Nephron progenitor cell (in vitro differentiated cells): ENCODE measurements around the gene CDKAL1.
A peak's percentile ranks its signal among the peaks of the same experiment; 100 is the strongest.

Source experiments
- DNase-seq: peaks from one replicate; pipeline ENCODE4 v3.0.0; 2021
- H3K27ac Mint-ChIP-seq: 2 replicates; pipeline ENCODE4 v1.8.0; 2021; ENCODE audit warnings: mild to moderate bottlenecking, moderate library complexity, mixed read lengths
- H3K27me3 Mint-ChIP-seq: 2 replicates; pipeline ENCODE4 v1.8.0; 2021; ENCODE audit warnings: mild to moderate bottlenecking, low read depth, mixed read lengths; ENCODE audit not compliant: poor library complexity
- H3K36me3 Mint-ChIP-seq: 2 replicates; pipeline ENCODE4 v1.8.0; 2021; ENCODE audit warnings: low read depth, mixed read lengths
- H3K4me1 Mint-ChIP-seq: 2 replicates; pipeline ENCODE4 v1.8.0; 2021; ENCODE audit warnings: mixed read lengths
- H3K4me3 Mint-ChIP-seq: 2 replicates; pipeline ENCODE4 v1.8.0; 2021; ENCODE audit warnings: mild to moderate bottlenecking, moderate library complexity, mixed read lengths
- H3K9me3 Mint-ChIP-seq: 2 replicates; pipeline ENCODE4 v1.8.0; 2021; ENCODE audit warnings: mild to moderate bottlenecking, moderate library complexity, mixed read lengths
- TF ChIP-seq, protein P1 (sequence below): fragments of 200-600 bp; sonication (generic); IDR thresholded peaks from 2 replicates; pipeline ENCODE4 v1.5.0; 2021; ENCODE audit warnings: antibody characterized with exemption

CDKAL1 gene

GRCh38 chr6:20870493-20870892, 336.2 kb downstream of the CDKAL1 start:
- DNase-seq: no peak
- Mint-ChIP-seq H3K27me3 (no peaks in the 10 kb centered on the region), H3K27ac (no peak overlapping the region), H3K4me1 (peaks cover 27% of the 10 kb centered on the region), H3K9me3 (no peaks in the 10 kb centered on the region), H3K36me3 (no peaks in the 10 kb centered on the region), H3K4me3 (no peak overlapping the region)
- TF ChIP-seq, protein P1, sequence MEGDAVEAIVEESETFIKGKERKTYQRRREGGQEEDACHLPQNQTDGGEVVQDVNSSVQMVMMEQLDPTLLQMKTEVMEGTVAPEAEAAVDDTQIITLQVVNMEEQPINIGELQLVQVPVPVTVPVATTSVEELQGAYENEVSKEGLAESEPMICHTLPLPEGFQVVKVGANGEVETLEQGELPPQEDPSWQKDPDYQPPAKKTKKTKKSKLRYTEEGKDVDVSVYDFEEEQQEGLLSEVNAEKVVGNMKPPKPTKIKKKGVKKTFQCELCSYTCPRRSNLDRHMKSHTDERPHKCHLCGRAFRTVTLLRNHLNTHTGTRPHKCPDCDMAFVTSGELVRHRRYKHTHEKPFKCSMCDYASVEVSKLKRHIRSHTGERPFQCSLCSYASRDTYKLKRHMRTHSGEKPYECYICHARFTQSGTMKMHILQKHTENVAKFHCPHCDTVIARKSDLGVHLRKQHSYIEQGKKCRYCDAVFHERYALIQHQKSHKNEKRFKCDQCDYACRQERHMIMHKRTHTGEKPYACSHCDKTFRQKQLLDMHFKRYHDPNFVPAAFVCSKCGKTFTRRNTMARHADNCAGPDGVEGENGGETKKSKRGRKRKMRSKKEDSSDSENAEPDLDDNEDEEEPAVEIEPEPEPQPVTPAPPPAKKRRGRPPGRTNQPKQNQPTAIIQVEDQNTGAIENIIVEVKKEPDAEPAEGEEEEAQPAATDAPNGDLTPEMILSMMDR: no peak

DNA sequence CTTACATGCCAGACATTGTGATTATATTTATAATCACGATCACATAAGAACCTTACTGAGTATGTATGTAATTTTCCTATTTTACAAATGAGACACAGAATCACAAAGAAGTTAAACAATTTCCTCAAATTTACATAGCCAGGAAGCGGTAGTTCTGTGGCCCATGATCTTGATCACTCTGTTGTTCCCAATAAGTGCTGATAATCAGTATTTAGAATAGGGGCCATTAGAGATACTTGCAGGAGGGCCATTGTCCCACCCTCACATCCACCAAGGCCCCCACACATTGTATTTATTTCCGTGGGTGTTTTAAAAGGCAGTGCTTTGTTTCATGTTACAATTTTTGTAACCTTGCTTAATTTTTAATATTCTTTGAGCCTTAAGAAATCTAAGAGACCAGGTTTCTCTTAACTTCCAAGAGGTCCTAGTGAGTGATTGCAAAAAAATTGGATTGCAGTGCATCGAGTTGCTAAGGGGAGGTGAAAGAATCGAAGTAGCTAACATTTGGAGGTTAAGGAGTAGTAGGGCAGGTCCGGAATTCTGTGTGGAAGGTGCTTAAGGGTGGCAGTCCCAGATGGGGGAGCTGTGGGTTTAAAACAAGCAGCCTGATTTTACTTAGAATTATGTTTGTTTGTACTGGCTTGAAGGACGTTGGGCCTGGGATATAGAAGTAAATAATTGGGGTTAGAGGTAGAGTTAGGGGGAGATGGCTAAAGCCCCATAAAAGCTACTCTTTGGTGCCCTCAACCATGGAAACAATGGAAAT, 339.4 kb downstream of the CDKAL1 start:
- Mint-ChIP-seq H3K4me3 (no peak overlapping the region), H3K4me1 (peaks cover 45% of the 10 kb centered on the region), H3K27me3 (no peaks in the 10 kb centered on the region), H3K36me3 (no peaks in the 10 kb centered on the region), H3K27ac (no peak overlapping the region), H3K9me3 (no peaks in the 10 kb centered on the region)
- TF ChIP-seq, protein P1: no peak
- DNase-seq: no peak

- Mint-ChIP-seq H3K36me3 (no peaks in the 10 kb centered on the region), H3K9me3 (no peaks in the 10 kb centered on the region), H3K4me3 (no peak overlapping the region), H3K27ac (peak overlapping the region; percentile 53), H3K27me3 (no peaks in the 10 kb centered on the region), H3K4me1 (peaks cover 51% of the 10 kb centered on the region)
- no peak for DNase-seq
- TF ChIP-seq, protein P1: peak; percentile 23
These were observed 341.2 kb downstream of the CDKAL1 start for GRCh38 chr6:20875369-20875963.

- H3K27me3 Mint-ChIP-seq: no peaks in the 10 kb centered on the region
- TF ChIP-seq, protein P1: no peak
- H3K27ac Mint-ChIP-seq: no peak overlapping the region
- H3K36me3 Mint-ChIP-seq: no peaks in the 10 kb centered on the region
- no peak overlapping the region for H3K4me3 Mint-ChIP-seq
- no peaks in the 10 kb centered on the region for H3K9me3 Mint-ChIP-seq
- DNase-seq: no peak
- H3K4me1 Mint-ChIP-seq: peaks cover 51% of the 10 kb centered on the region
These were observed 341.8 kb downstream of the CDKAL1 start for GRCh38 chr6:20876036-20876435.

- H3K9me3 Mint-ChIP-seq: no peaks in the 10 kb centered on the region
These were observed 342.3 kb downstream of the CDKAL1 start for GRCh38 chr6:20876561-20876960.

More at GRCh38 chr6:20876561-20876960, 342.3 kb downstream of the CDKAL1 start:
- no peaks in the 10 kb centered on the region for H3K36me3 Mint-ChIP-seq
- no peaks in the 10 kb centered on the region for H3K27me3 Mint-ChIP-seq
- H3K27ac Mint-ChIP-seq: no peak overlapping the region
- H3K4me1 Mint-ChIP-seq: peaks cover 51% of the 10 kb centered on the region
- H3K4me3 Mint-ChIP-seq: no peak overlapping the region
- TF ChIP-seq, protein P1: no peak
- DNase-seq: no peak
